Stimulated activated CD4-positive, alpha-beta T cell treated with anti-CD3 and anti-CD28 coated beads, TNF-alpha, amount 100 ng/mL, for 1 hour (primary cell): ENCODE measurements around the gene SPRED3.
"Not testable (repeated sequence)": the region's sequence is repeated elsewhere in the genome, so short reads cannot be mapped to it uniquely, and the experiment has no call there.

Experiments
- DNase-seq, 3 donors: peaks; one replicate each; pipeline ENCODE4 v3.0.0-alpha.2; 2020; ENCODE audit warnings: low read depth in 3 of 3, low spot score in 1 of 3

Gene SPRED3

GRCh38 chr19:38388349-38389100 is at the start of gene SPRED3:
TSS of gene SPRED3 (plus strand) at chr19:38388697. CDS start at chr19:38390303, 1,606 bp downstream.
- DNase-seq, result no peak

GRCh38 chr19:38339011-38339410 is 49.5 kb upstream of the SPRED3 start:
- DNase-seq, result not testable (repeated sequence)

- no peak for DNase-seq
These were observed 47.6 kb upstream of the SPRED3 start for GRCh38 chr19:38340927-38341326.

GRCh38 chr19:38346837-38347236 is 41.7 kb upstream of the SPRED3 start:
- no peak for DNase-seq

GRCh38 chr19:38350883-38351282 is 37.6 kb upstream of the SPRED3 start:
- DNase-seq, result no peak

GRCh38 chr19:38351865-38352395 is 36.6 kb upstream of the SPRED3 start:
- no peak for DNase-seq

- DNase-seq, result no peak
These were observed 35.9 kb upstream of the SPRED3 start for GRCh38 chr19:38352611-38353010.

GRCh38 chr19:38355728-38356725 is 32.5 kb upstream of the SPRED3 start:
- no peak for DNase-seq

- DNase-seq, result no peak
These were observed 30.4 kb upstream of the SPRED3 start for GRCh38 chr19:38358071-38358470.

GRCh38 chr19:38359242-38360021 is 29.1 kb upstream of the SPRED3 start:
- no peak for DNase-seq

- DNase-seq, result no peak
These were observed 28.1 kb upstream of the SPRED3 start for GRCh38 chr19:38360351-38360750.

GRCh38 chr19:38360839-38361631 is 27.5 kb upstream of the SPRED3 start:
- no peak for DNase-seq

GRCh38 chr19:38361633-38362075 is 26.8 kb upstream of the SPRED3 start:
- DNase-seq, result peak in 1 of 3 donors; percentile 46

- peak; percentile 29 to 52 (median 35) for DNase-seq
These were observed 26.2 kb upstream of the SPRED3 start for GRCh38 chr19:38362076-38362945.

GRCh38 chr19:38362946-38363688 is 25.4 kb upstream of the SPRED3 start:
- not testable (repeated sequence) for DNase-seq

- no peak for DNase-seq
These were observed 21.5 kb upstream of the SPRED3 start for GRCh38 chr19:38367041-38367440.

GRCh38 chr19:38369584-38369983 is 18.9 kb upstream of the SPRED3 start:
- no peak for DNase-seq

GRCh38 chr19:38370299-38370698 is 18.2 kb upstream of the SPRED3 start:
- no peak for DNase-seq
